ENCODE data around the gene NPIPB8. TPM values are rescaled to one million over a fixed set of nuclear protein-coding genes. Genes with fewer than 3 reads are reported as not detected.
"Not testable (repeated sequence)": the region's sequence is repeated elsewhere in the genome, so short reads cannot be mapped to it uniquely, and the experiment has no call there.

NPIPB8 gene
- total and polyA plus RNA-seq, 7 donors: 0.12 to 1.8 (median 0.41) TPM; not detected in 3

DNA sequence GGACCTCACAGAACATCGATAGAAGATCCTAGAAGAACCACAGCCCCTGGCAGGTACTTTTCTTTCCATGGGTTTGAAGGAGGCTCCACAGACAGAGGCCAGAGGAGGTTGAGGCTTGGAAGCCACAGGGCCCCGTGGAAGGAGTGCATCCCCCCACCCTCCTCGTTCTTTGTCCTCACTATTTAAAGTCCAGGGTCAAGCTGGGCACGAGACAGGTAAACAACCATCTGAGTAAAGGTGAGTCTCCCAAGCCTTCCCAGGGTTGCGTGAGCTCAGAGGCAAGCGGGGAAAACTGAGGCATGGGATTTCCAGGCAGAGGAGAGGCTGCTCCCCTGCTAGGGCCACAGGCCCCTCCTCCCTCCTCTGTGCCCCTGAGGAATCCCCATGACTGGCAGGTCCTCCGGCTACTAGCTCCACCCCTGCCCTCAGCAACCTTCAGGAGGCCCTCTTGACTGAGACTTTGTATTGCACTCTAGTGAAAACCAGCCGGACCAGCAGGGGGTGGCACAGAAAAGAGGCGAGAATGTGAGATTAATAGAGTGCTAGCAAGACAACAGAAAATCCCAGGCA is 40.1 kb upstream of the NPIPB8 start:
- Histone ChIP-seq H3K27me3 (no peaks in the 10 kb centered on the region), H3K9me3 (no peaks in the 10 kb centered on the region), H3K4me1 (peaks cover 0 to 6% (median 2%) of the 10 kb centered on the region in 4 donors), H3K4me3 (no peak overlapping the region), H3K27ac (no peak overlapping the region), H3K36me3 (no peaks in the 10 kb centered on the region)
- no peak for TF ChIP-seq POLR2AphosphoS5 (IDR thresholded peaks at IDR 0.05)
- TF ChIP-seq POLR2A (IDR thresholded peaks at IDR 0.05): no peak
- TF ChIP-seq, protein P1, sequence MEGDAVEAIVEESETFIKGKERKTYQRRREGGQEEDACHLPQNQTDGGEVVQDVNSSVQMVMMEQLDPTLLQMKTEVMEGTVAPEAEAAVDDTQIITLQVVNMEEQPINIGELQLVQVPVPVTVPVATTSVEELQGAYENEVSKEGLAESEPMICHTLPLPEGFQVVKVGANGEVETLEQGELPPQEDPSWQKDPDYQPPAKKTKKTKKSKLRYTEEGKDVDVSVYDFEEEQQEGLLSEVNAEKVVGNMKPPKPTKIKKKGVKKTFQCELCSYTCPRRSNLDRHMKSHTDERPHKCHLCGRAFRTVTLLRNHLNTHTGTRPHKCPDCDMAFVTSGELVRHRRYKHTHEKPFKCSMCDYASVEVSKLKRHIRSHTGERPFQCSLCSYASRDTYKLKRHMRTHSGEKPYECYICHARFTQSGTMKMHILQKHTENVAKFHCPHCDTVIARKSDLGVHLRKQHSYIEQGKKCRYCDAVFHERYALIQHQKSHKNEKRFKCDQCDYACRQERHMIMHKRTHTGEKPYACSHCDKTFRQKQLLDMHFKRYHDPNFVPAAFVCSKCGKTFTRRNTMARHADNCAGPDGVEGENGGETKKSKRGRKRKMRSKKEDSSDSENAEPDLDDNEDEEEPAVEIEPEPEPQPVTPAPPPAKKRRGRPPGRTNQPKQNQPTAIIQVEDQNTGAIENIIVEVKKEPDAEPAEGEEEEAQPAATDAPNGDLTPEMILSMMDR (IDR thresholded peaks at IDR 0.05): no peak
- TF ChIP-seq EP300 (IDR thresholded peaks at IDR 0.05): no peak
- intact Hi-C loops (cut with DNase I): no loop called here
- 62 to 75% methylated on average over 9 of the region's 9 CpGs for WGBS, 2 donors
- DNase-seq: no peak

DNA sequence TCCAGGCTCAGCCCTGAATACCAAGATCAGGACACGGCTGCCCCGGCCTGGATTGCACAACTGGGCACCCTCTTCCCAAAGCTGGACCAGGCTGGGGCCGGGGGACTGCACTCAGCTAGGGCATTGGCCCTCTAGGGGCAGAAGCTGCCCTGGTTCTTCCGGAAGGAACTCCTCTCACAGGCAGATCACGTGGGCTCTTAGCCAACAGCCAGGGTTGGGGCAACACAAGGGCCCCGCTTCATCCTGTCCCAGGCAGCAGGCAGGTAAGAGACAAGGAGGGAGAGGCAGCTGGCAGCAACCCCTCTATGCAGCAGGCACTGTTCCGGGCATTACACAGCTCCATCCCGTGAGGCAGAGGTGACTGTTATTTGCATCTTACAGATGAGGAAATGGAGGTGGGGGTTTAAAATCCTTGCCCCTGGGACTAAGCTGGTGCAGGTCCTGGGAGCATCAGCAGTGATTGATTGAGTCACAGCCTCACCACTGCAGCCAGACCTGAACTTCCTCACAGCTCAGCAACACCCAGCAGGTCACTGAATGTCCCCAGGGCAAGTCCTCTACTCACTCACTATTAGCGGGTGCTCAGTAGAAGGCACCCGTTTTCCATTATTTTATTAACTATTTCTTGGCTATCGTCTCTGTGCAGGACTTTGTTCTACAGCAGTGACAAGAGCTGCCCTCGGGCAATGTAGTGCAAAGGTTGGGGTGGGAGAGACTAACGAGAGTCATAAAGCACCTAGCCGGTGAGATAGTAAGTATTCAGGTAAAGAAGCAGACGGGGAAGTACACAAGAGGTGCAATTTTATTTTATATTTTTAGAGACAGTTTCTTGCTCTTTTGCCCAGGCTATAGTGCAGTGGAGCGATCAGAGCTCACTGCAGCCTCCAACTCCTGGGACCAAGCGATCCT is 38.2 kb upstream of the NPIPB8 start:
- not testable (repeated sequence) for H3K27ac ChIP-seq

DNA sequence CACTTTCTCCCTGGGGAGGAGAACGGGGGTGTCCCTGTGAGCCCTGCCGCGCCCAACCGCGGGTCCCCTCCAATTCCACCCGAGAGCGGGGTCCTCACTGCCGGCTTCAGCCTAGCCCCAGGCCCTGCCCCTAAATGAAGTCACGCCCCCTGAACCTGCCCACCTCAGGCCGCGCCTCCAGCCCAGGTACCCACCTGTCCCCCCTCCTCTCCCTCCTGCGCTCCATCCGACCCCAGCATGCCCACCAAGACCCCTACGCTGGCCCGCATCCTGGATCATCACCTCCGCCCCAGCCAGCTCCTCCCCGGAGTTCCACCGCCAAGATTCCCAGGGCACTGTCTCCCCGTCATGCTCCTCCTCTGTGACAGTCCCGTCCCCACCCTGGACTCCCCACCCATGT is 36.9 kb upstream of the NPIPB8 start:
- WGBS, 2 donors: 43 to 48% methylated on average over 10 to 13 of the region's 20 CpGs
- H3K9me3 ChIP-seq; H3K4me1 ChIP-seq; intact Hi-C loops (cut with DNase I); H3K4me3 ChIP-seq; H3K36me3 ChIP-seq; H3K27me3 ChIP-seq; H3K27ac ChIP-seq; DNase-seq: not testable (repeated sequence)

More for the DNA sequence above, 38.2 kb upstream of the NPIPB8 start:
- DNase-seq; H3K27me3 ChIP-seq; H3K9me3 ChIP-seq; H3K4me1 ChIP-seq; H3K36me3 ChIP-seq; intact Hi-C loops (cut with DNase I); H3K4me3 ChIP-seq: not testable (repeated sequence)
- WGBS, 2 donors: no CpG with 5 or more reads among the region's 17 CpGs

DNA sequence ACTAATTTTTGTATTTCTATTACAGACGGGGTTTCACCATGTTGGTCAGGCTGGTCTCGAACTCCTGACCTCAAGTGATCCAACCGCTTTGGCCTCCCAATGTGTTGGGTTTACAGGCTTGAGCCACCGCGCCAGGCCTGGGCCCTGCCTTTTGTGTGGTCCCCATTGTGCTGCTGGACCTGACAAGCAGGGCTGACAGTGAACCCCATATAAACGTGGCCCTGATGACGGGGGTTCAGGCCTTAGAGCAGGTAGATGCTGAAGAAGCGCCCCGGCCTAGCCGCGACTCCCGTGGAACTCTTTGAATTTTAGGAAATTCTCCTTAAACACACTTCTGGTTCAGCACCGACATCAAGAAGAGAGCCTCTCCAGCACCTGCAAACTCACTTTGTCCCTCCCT is 36.3 kb upstream of the NPIPB8 start:
- DNase-seq: peak; percentile 45
- H3K4me3 ChIP-seq; H3K4me1 ChIP-seq; H3K9me3 ChIP-seq; H3K36me3 ChIP-seq; H3K27me3 ChIP-seq; intact Hi-C loops (cut with DNase I); H3K27ac ChIP-seq: not testable (repeated sequence)
- 89 to 91% methylated on average over 12 of the region's 13 CpGs for WGBS, 2 donors

DNA sequence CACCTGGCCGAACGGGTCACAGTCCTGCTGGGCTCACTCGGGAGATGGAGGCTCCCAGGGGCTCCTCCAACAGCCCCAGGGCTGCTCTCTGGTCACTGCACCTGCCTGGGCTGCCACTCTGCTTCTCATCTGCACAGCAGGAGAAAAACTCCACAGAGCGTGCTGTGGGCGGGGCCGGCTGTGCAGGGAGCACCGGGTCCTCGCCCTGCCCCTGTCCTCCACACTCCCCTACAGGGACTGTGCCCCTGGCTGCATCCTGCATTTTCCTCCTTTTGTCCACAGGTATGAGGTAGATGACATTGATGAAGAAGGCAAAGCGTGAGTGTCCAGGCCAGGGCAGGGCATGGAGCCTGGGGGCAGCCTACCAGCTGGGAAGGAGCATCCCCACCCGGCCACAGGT is 35.8 kb upstream of the NPIPB8 start:
- WGBS, 2 donors: 49 to 84% methylated on average over 5 of the region's 10 CpGs
- H3K4me3 ChIP-seq; H3K36me3 ChIP-seq; intact Hi-C loops (cut with DNase I); H3K9me3 ChIP-seq; H3K27me3 ChIP-seq; H3K27ac ChIP-seq; H3K4me1 ChIP-seq: not testable (repeated sequence)
- peak; percentile 19 for DNase-seq

DNA sequence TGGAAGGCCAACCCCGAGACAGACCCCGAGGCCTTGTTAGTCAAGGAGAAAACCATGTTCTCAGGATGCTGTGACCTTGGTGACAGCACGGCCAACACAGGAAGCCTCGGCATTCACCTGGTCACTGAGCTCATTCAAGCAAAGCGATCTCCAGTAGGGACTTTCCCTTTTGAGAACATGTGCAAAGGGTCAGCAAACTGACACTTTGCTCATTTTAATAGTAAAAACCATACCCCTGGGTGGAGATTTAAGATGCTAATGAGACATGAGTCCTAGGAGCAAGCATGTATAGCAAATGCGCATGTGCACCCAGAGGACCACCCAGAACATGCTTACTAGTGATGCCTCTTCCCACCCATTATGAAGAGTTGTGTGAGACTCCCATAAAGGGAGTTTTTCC is 35.3 kb upstream of the NPIPB8 start:
- 59 to 78% methylated on average over 5 of the region's 6 CpGs for WGBS, 2 donors
- Histone ChIP-seq H3K4me3 (no peak overlapping the region), H3K9me3 (no peaks in the 10 kb centered on the region), H3K27ac (no peak overlapping the region), H3K36me3 (no peaks in the 10 kb centered on the region), H3K4me1 (no peaks in the 10 kb centered on the region), H3K27me3 (no peaks in the 10 kb centered on the region)
- intact Hi-C loops (cut with DNase I): no loop called here
- TF ChIP-seq, protein P1 (IDR thresholded peaks at IDR 0.05): no peak
- TF ChIP-seq POLR2AphosphoS5 (IDR thresholded peaks at IDR 0.05) (no peak), EP300 (IDR thresholded peaks at IDR 0.05) (no peak), POLR2A (IDR thresholded peaks at IDR 0.05) (no peak)
- DNase-seq: peak; percentile 37
